Skeletal muscle tissue (tissue), 4 donors: ENCODE data around the gene LILRB5. TPM values are rescaled to one million over a fixed set of nuclear protein-coding genes. Genes with fewer than 3 reads are reported as not detected.
A peak's percentile ranks its signal among the peaks of the same experiment; 100 is the strongest.
"Not testable (repeated sequence)": the region's sequence is repeated elsewhere in the genome, so short reads cannot be mapped to it uniquely, and the experiment has no call there.

Experiments
- H3K27ac ChIP-seq: one replicate; pipeline ENCODE4 v1.7.0; 2013; ENCODE audit warnings: mild to moderate bottlenecking, low read depth, low read length, inconsistent platforms
- H3K27me3 ChIP-seq, 3 donors: one replicate each; pipeline ENCODE4 v1.7.0; 2013; ENCODE audit warnings: low read length in 3 of 3; ENCODE audit not compliant: control insufficient read depth in 3 of 3, insufficient read depth in 3 of 3
- H3K36me3 ChIP-seq, 3 donors: one replicate each; pipeline ENCODE4 v1.7.0; 2013; ENCODE audit warnings: low read length in 3 of 3; ENCODE audit not compliant: control insufficient read depth in 3 of 3, insufficient read depth in 3 of 3
- H3K4me1 ChIP-seq, 3 donors: one replicate each; pipeline ENCODE4 v1.7.0; 2013; ENCODE audit warnings: low read length in 3 of 3, mild to moderate bottlenecking in 3 of 3; ENCODE audit not compliant: control insufficient read depth in 3 of 3, insufficient read depth in 3 of 3
- H3K4me3 ChIP-seq, 3 donors: one replicate each; pipeline ENCODE4 v1.7.0; 2013; ENCODE audit warnings: low read length in 3 of 3
- H3K9ac ChIP-seq, 3 donors: one replicate each; pipeline ENCODE4 v1.7.0; 2013; ENCODE audit warnings: low read length in 3 of 3, mild to moderate bottlenecking in 3 of 3, moderate library complexity in 2 of 3, low read depth in 1 of 3
- H3K9me3 ChIP-seq, 3 donors: one replicate each; pipeline ENCODE4 v1.7.0; 2013; ENCODE audit warnings: low read length in 3 of 3; ENCODE audit not compliant: control insufficient read depth in 3 of 3
- total RNA-seq: library from RNA; depleted of rRNA; stranded (reverse); fragments of >200 nt; gene quantifications from one replicate; pipeline ENCODE4 v1.2.3, GENCODE V29; 2014
- donor health status: Osteomylitis.

LILRB5 gene
- total RNA-seq, 1 donor from 2014 or later = 2.6 TPM

GRCh38 chr19:54231077-54231931, 25.8 kb downstream of the LILRB5 start:
- Histone ChIP-seq H3K4me1 (no peaks in the 10 kb centered on the region), H3K36me3 (no peaks in the 10 kb centered on the region), H3K27me3 (peaks cover 8 to 30% (median 12%) of the 10 kb centered on the region in 3 donors), H3K4me3 (no peak overlapping the region), H3K9me3 (peaks cover 1 to 3% (median 2%) of the 10 kb centered on the region in 3 donors), H3K27ac (no peak overlapping the region), H3K9ac (peak overlapping the region in 1 of 3 donors; percentile 11)

- H3K9ac ChIP-seq = no peak overlapping the region
- peaks cover 8 to 34% (median 16%) of the 10 kb centered on the region in 3 donors for H3K27me3 ChIP-seq
- H3K4me3 ChIP-seq = no peak overlapping the region
- no peak overlapping the region for H3K27ac ChIP-seq
- H3K36me3 ChIP-seq = no peaks in the 10 kb centered on the region
- peaks cover 0 to 1% (median 0%) of the 10 kb centered on the region in 3 donors for H3K9me3 ChIP-seq
- no peaks in the 10 kb centered on the region for H3K4me1 ChIP-seq
Measured at GRCh38 chr19:54230031-54230430, 27.0 kb downstream of the LILRB5 start.

GRCh38 chr19:54229146-54229545, 27.9 kb downstream of the LILRB5 start:
- Histone ChIP-seq H3K27ac (no peak overlapping the region), H3K27me3 (peaks cover 3 to 32% (median 15%) of the 10 kb centered on the region in 3 donors), H3K9ac (no peak overlapping the region), H3K9me3 (no peaks in the 10 kb centered on the region), H3K4me3 (no peak overlapping the region), H3K36me3 (no peaks in the 10 kb centered on the region), H3K4me1 (no peaks in the 10 kb centered on the region)

GRCh38 chr19:54224619-54225018, 32.5 kb downstream of the LILRB5 start:
- not testable (repeated sequence) for H3K9ac ChIP-seq, H3K36me3 ChIP-seq, H3K4me1 ChIP-seq, H3K27ac ChIP-seq, H3K9me3 ChIP-seq, H3K4me3 ChIP-seq
- H3K27me3 ChIP-seq = peaks cover 4 to 13% (median 6%) of the 10 kb centered on the region in 3 donors

GRCh38 chr19:54223937-54224281, 33.2 kb downstream of the LILRB5 start:
- not testable (repeated sequence) for H3K27me3 ChIP-seq, H3K36me3 ChIP-seq, H3K9ac ChIP-seq, H3K4me1 ChIP-seq, H3K27ac ChIP-seq, H3K9me3 ChIP-seq, H3K4me3 ChIP-seq

- not testable (repeated sequence) for H3K9ac ChIP-seq, H3K36me3 ChIP-seq, H3K4me3 ChIP-seq, H3K27ac ChIP-seq, H3K4me1 ChIP-seq, H3K27me3 ChIP-seq, H3K9me3 ChIP-seq
Measured at GRCh38 chr19:54223277-54223936, 33.7 kb downstream of the LILRB5 start.

- not testable (repeated sequence) for H3K9me3 ChIP-seq, H3K27me3 ChIP-seq, H3K36me3 ChIP-seq, H3K27ac ChIP-seq, H3K4me1 ChIP-seq, H3K9ac ChIP-seq
- peak within 1 kb of the TSS in 1 of 3 donors; percentile 9 for H3K4me3 ChIP-seq
Measured at GRCh38 chr19:54222474-54223276, 34.4 kb downstream of the LILRB5 start, which contains the start of gene LILRB3. Gene LILRB3, minus strand, starts transcription at chr19:54223007. Its CDS starts 31 bp downstream, at chr19:54222976.

GRCh38 chr19:54221947-54222346, 35.1 kb downstream of the LILRB5 start:
- H3K4me1 ChIP-seq, H3K9me3 ChIP-seq, H3K36me3 ChIP-seq, H3K9ac ChIP-seq, H3K4me3 ChIP-seq, H3K27me3 ChIP-seq, H3K27ac ChIP-seq: not testable (repeated sequence)

GRCh38 chr19:54219702-54220101, 37.4 kb downstream of the LILRB5 start:
- H3K4me1 ChIP-seq, H3K36me3 ChIP-seq, H3K9ac ChIP-seq, H3K27me3 ChIP-seq, H3K27ac ChIP-seq, H3K9me3 ChIP-seq, H3K4me3 ChIP-seq: not testable (repeated sequence)
